ENCODE results near the gene SLC22A23. TPM values are rescaled to one million over a fixed set of nuclear protein-coding genes. Genes with fewer than 3 reads are reported as not detected.

Gene SLC22A23
- polyA plus RNA-seq, 4 donors = 9.5 to 38.3 (median 15.0) TPM

DNA sequence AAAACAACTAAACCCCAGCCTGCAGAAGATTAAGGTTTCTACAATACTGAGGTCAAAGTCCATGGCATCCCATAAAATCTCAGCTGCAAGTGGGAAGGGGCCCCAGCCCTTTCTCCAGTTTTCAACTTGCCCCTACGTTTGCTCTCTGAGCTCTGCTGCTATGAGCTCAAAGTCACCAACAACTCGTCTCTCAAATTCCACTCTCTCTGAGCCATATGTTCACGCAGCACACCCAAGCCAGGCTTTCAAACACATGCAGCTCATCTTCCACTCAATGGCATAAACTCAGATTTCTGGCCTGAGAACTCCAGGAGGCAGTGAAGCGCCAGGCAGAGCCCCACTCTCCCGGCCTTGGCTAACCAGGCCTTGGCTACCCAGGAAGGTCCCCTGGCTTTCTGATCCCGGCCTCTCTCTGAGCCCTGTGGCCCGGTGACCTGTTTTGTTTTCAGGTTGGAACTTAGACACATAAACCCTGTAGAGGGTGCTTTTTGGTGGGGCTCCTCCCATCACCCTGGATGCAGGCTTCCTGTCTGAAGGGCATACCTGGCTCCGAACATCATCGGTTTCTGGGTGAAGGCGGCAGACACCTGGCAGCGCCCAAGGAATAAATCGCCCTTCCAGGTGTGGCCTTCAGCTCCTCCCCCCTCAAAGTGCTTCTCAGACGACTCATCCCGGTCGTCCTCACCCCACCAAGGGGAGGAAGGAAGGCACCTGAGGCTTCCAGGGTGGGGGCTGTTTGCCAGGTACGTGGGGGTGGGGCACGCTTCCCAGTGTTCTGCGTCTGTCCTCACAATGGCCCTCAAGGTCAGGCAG lies 12.4 kb downstream of the SLC22A23 start:
- DNase-seq = peak in 1 of 2 donors; percentile 84
- H3K27ac ChIP-seq (ENCODE audit: low read depth in 1 of 3, low read length in 2 of 3) = peak overlapping the region in 1 of 3 donors; percentile 78
- H3K4me1 ChIP-seq (ENCODE audit: control insufficient read depth in 3 of 3, insufficient read depth in 2 of 3, low read depth in 1 of 3, low read length in 2 of 3) = peaks cover 0 to 31% (median 4%) of the 10 kb centered on the region in 3 donors
- H3K36me3 ChIP-seq (ENCODE audit: control insufficient read depth in 3 of 3, insufficient read depth in 2 of 3, low read depth in 1 of 3, low read length in 3 of 3) = peaks cover 0 to 42% (median 0%) of the 10 kb centered on the region in 3 donors
- FAIRE-seq = no peak
- H3K4me3 ChIP-seq (ENCODE audit: low read depth in 1 of 3, low read length in 3 of 3) = no peak overlapping the region
- WGBS, 3 donors = 56 to 74% (median 68%) methylated on average over 17 to 18 of the region's 18 CpGs
- H3K27me3 ChIP-seq (ENCODE audit: control insufficient read depth in 3 of 3, insufficient read depth in 3 of 3, low read length in 3 of 3) = peaks cover 0 to 2% (median 0%) of the 10 kb centered on the region in 3 donors
- peaks cover 0 to 9% of the 10 kb centered on the region in 2 donors for H3K9me3 ChIP-seq (ENCODE audit: control insufficient read depth in 2 of 2, insufficient read depth in 1 of 2, low read depth in 1 of 2, low read length in 1 of 2)

DNA sequence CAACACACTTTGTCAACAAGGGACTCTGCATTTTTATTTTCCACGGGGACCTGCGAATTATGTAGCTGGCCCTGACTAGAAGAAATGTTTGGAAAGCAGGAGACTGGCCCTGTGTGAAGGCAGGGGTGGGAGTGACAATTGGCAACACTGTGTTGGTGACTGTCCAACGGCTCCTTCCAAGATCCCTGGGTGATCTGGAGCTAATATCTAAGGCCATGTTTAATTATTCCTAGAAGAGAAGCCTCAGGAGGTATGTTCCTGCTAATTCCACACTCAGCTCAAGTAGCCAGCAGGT lies 13.7 kb downstream of the SLC22A23 start:
- H3K36me3 ChIP-seq (ENCODE audit: control insufficient read depth in 3 of 3, insufficient read depth in 2 of 3, low read depth in 1 of 3, low read length in 3 of 3) = peaks cover 0 to 44% (median 0%) of the 10 kb centered on the region in 3 donors
- peaks cover 0 to under 1% (median 0%) of the 10 kb centered on the region in 3 donors for H3K27me3 ChIP-seq (ENCODE audit: control insufficient read depth in 3 of 3, insufficient read depth in 3 of 3, low read length in 3 of 3)
- DNase-seq = no peak
- H3K4me1 ChIP-seq (ENCODE audit: control insufficient read depth in 3 of 3, insufficient read depth in 2 of 3, low read depth in 1 of 3, low read length in 2 of 3) = peaks cover 4 to 41% (median 5%) of the 10 kb centered on the region in 3 donors
- FAIRE-seq = no peak
- no peak overlapping the region for H3K4me3 ChIP-seq (ENCODE audit: low read depth in 1 of 3, low read length in 3 of 3)
- H3K9me3 ChIP-seq (ENCODE audit: control insufficient read depth in 2 of 2, insufficient read depth in 1 of 2, low read depth in 1 of 2, low read length in 1 of 2) = peaks cover 0 to 6% of the 10 kb centered on the region in 2 donors
- 63 to 67% (median 65%) methylated on average over 3 of the region's 3 CpGs for WGBS, 3 donors
- no peak overlapping the region for H3K27ac ChIP-seq (ENCODE audit: low read depth in 1 of 3, low read length in 2 of 3)

DNA sequence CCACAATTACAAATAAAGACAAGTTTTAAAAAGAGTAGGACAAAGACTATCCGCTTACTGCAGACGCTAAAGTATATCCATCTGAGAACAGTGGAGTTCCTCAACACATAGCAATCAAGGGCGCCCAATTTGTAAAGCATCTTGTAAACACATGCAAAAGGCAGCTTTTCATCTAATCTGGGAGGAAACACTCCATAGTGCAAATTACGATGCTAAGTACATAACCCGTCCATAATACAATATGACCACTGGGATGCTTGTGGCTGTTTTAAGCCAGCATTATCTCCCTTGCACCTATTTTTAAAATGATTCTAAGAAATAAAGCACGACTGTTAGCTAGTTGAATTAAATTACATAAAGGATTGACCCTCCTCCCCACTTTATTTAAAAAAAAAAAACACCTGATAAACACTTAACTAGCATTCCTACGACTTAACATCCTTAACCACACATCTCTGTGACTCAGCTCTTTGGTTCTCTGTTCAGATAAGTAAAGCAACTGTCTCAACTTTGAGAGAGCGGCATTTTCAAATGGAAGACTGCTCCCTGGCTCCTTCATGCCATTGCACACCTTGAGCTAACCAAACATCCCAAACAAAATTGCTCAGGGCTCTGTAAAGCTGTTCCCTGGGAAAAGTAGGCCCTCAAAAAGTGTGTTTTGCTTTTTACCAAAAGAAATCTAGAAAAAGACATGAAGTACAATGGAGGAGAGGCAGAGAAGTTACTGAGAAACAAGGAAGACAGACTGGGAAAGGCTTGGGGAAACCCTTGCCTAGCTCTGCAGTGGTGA lies 14.2 kb downstream of the SLC22A23 start:
- no peak overlapping the region for H3K27ac ChIP-seq (ENCODE audit: low read depth in 1 of 3, low read length in 2 of 3)
- 83 to 86% (median 83%) methylated on average over 8 of the region's 8 CpGs for WGBS, 3 donors
- peaks cover 0 to 4% of the 10 kb centered on the region in 2 donors for H3K9me3 ChIP-seq (ENCODE audit: control insufficient read depth in 2 of 2, insufficient read depth in 1 of 2, low read depth in 1 of 2, low read length in 1 of 2)
- H3K4me3 ChIP-seq (ENCODE audit: low read depth in 1 of 3, low read length in 3 of 3) = no peak overlapping the region
- FAIRE-seq (no peak), DNase-seq (no peak)
- H3K27me3 ChIP-seq (ENCODE audit: control insufficient read depth in 3 of 3, insufficient read depth in 3 of 3, low read length in 3 of 3) = no peaks in the 10 kb centered on the region
- peaks cover 4 to 45% (median 5%) of the 10 kb centered on the region in 3 donors for H3K4me1 ChIP-seq (ENCODE audit: control insufficient read depth in 3 of 3, insufficient read depth in 2 of 3, low read depth in 1 of 3, low read length in 2 of 3)
- H3K36me3 ChIP-seq (ENCODE audit: control insufficient read depth in 3 of 3, insufficient read depth in 2 of 3, low read depth in 1 of 3, low read length in 3 of 3) = peaks cover 0 to 48% (median 0%) of the 10 kb centered on the region in 3 donors

DNA sequence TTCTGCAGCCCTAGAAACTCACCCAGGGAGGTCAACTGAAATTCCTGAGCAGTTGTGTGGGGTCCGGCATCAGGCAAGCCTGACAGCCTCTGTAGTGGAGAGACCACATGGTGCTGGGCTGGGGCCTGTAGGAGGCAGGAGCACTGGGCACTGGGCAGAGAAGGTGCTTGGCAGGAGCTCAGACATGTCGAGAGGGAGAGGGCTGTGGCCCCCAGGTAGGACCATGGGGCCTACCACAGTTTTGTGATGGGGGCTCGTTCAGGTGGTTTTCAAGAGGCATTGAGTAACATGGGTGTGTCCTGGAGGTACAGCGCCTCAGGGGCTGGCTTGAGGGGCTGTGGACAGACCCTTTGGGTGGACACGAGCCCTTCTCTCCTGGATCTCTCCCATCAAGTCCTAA lies 15.9 kb downstream of the SLC22A23 start:
- no peak overlapping the region for H3K27ac ChIP-seq (ENCODE audit: low read depth in 1 of 3, low read length in 2 of 3)
- no peak for DNase-seq

DNA sequence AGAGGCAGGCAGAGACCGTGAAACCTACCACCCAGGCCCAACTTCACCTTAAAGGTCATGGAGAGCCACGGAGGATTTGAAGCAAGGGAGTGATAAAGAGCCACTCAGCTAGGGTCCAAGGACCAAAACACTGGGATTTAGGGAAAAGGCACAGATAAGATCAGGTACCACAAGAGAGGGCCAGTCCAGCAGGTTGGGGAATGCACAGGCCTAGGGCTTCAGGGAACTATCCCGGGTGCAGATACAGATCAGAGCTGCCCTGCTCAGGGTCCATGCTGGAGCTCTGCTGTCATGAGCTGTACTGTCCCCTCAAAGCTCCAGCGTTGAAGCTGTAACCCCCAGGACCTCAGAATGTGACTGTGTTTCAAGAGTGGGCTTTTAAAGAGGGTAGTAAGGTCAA lies 16.9 kb downstream of the SLC22A23 start:
- DNase-seq (no peak), FAIRE-seq (no peak)
- Histone ChIP-seq H3K27ac (ENCODE audit: low read depth in 1 of 3, low read length in 2 of 3) (no peak overlapping the region), H3K9me3 (ENCODE audit: control insufficient read depth in 2 of 2, insufficient read depth in 1 of 2, low read depth in 1 of 2, low read length in 1 of 2) (peaks cover 0 to 4% of the 10 kb centered on the region in 2 donors), H3K27me3 (ENCODE audit: control insufficient read depth in 3 of 3, insufficient read depth in 3 of 3, low read length in 3 of 3) (no peaks in the 10 kb centered on the region), H3K36me3 (ENCODE audit: control insufficient read depth in 3 of 3, insufficient read depth in 2 of 3, low read depth in 1 of 3, low read length in 3 of 3) (peaks cover 0 to 56% (median 0%) of the 10 kb centered on the region in 3 donors), H3K4me3 (ENCODE audit: low read depth in 1 of 3, low read length in 3 of 3) (no peak overlapping the region), H3K4me1 (ENCODE audit: control insufficient read depth in 3 of 3, insufficient read depth in 2 of 3, low read depth in 1 of 3, low read length in 2 of 3) (peaks cover 3 to 39% (median 5%) of the 10 kb centered on the region in 3 donors)
- 69 to 72% (median 71%) methylated on average over 4 of the region's 4 CpGs for WGBS, 3 donors

More for the DNA sequence above, 15.9 kb downstream of the SLC22A23 start:
- H3K36me3 ChIP-seq (ENCODE audit: control insufficient read depth in 3 of 3, insufficient read depth in 2 of 3, low read depth in 1 of 3, low read length in 3 of 3) = peaks cover 0 to 52% (median 0%) of the 10 kb centered on the region in 3 donors
- H3K4me3 ChIP-seq (ENCODE audit: low read depth in 1 of 3, low read length in 3 of 3) = no peak overlapping the region
- WGBS, 3 donors = 88 to 95% (median 88%) methylated on average over 5 of the region's 5 CpGs
- no peaks in the 10 kb centered on the region for H3K27me3 ChIP-seq (ENCODE audit: control insufficient read depth in 3 of 3, insufficient read depth in 3 of 3, low read length in 3 of 3)
- H3K4me1 ChIP-seq (ENCODE audit: control insufficient read depth in 3 of 3, insufficient read depth in 2 of 3, low read depth in 1 of 3, low read length in 2 of 3) = peaks cover 4 to 39% (median 5%) of the 10 kb centered on the region in 3 donors
- H3K9me3 ChIP-seq (ENCODE audit: control insufficient read depth in 2 of 2, insufficient read depth in 1 of 2, low read depth in 1 of 2, low read length in 1 of 2) = peaks cover 0 to 4% of the 10 kb centered on the region in 2 donors
- no peak for FAIRE-seq

DNA sequence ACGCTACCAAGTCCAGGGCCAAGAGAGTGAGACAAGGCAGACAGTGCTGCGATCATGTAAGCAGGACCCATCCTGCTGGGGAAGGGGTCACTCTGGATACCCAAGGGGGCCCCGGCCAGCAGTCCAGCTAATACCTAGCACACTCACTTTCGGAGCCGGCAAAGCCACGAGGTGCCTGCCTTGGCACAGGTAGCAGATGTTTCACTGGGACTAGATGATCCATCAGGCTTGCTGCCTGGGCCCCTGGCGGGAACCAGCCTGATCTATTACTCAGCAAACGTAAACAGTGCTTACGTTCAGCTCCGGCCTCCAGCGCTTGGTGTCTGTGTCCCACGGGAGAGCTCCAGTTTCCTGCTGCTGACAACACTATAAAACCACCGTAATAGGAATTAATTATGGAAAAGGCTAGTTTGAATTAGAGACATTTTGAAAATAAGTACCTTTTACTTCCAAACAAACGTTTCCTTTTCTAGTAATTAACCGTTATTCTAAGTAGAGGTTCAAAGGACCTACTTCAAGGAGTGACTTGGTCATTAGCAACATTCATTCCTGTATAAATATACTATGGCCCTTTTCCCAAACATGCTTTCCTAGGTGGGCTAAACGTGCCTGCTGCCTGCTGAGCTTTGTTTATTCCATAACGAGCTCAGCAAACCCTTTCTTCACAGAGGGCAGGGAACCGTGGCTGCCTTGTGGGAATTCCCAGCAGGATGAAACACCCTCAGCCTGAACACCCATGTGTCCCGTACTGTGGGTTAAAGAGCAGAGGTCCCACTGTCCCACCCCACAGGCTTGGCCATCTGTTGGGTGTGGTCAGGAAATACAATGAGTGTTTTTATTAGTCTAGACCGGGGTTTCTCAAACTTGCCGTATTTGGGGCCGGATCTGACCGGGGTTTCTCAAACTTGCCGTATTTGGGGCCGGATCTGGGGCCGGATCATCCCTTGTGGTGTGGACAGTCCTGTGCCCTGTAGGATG lies 18.4 kb downstream of the SLC22A23 start:
- 64 to 70% (median 68%) methylated on average over 26 of the region's 26 CpGs for whole genome bisulfite sequencing, 3 donors
- Histone ChIP-seq H3K27ac (ENCODE audit: low read depth in 1 of 3, low read length in 2 of 3) (peak overlapping the region in 2 of 3 donors; percentile 9 to 14), H3K27me3 (ENCODE audit: control insufficient read depth in 3 of 3, insufficient read depth in 3 of 3, low read length in 3 of 3) (no peaks in the 10 kb centered on the region), H3K9me3 (ENCODE audit: control insufficient read depth in 2 of 2, insufficient read depth in 1 of 2, low read depth in 1 of 2, low read length in 1 of 2) (peaks cover 0 to 4% of the 10 kb centered on the region in 2 donors), H3K4me3 (ENCODE audit: low read depth in 1 of 3, low read length in 3 of 3) (no peak overlapping the region), H3K4me1 (ENCODE audit: control insufficient read depth in 3 of 3, insufficient read depth in 2 of 3, low read depth in 1 of 3, low read length in 2 of 3) (peaks cover 0 to 24% (median 5%) of the 10 kb centered on the region in 3 donors), H3K36me3 (ENCODE audit: control insufficient read depth in 3 of 3, insufficient read depth in 2 of 3, low read depth in 1 of 3, low read length in 3 of 3) (peaks cover 0 to 53% (median 0%) of the 10 kb centered on the region in 3 donors)
- FAIRE-seq = no peak
- peak; percentile 36 to 46 for DNase-seq

DNA sequence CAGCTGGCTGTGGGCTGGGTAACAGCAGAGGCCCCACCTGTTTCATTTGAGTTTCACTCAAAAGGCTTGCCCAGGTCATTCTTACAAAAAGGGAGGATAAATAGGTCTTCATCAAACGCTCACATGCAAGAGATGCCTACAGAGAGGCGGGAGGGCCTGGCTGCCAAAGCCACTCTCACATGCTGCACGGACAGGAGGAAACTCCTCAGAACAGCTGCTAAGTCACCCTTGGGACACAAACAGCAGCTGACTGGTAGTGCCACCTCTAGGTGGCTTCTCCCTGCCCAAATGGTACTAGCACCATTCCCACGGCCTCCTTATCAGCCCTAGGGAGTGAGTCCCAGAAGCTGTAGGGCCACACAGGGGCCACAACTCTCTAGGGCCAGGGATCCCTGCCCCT lies 23.8 kb downstream of the SLC22A23 start:
- DNase-seq (no peak), FAIRE-seq (no peak)
- Histone ChIP-seq H3K9me3 (ENCODE audit: control insufficient read depth in 2 of 2, insufficient read depth in 1 of 2, low read depth in 1 of 2, low read length in 1 of 2) (no peaks in the 10 kb centered on the region), H3K4me1 (ENCODE audit: control insufficient read depth in 3 of 3, insufficient read depth in 2 of 3, low read depth in 1 of 3, low read length in 2 of 3) (peaks cover 0 to 2% (median 0%) of the 10 kb centered on the region in 3 donors), H3K4me3 (ENCODE audit: low read depth in 1 of 3, low read length in 3 of 3) (no peak overlapping the region), H3K27me3 (ENCODE audit: control insufficient read depth in 3 of 3, insufficient read depth in 3 of 3, low read length in 3 of 3) (no peaks in the 10 kb centered on the region), H3K36me3 (ENCODE audit: control insufficient read depth in 3 of 3, insufficient read depth in 2 of 3, low read depth in 1 of 3, low read length in 3 of 3) (peaks cover 0 to 38% (median 0%) of the 10 kb centered on the region in 3 donors), H3K27ac (ENCODE audit: low read depth in 1 of 3, low read length in 2 of 3) (no peak overlapping the region)
- WGBS, 3 donors = 33 to 64% (median 36%) methylated on average over 4 of the region's 4 CpGs
